Thoracic aorta (tissue), 2 donors: ENCODE measurements around the gene EPN1. TPM values are rescaled to one million over a fixed set of nuclear protein-coding genes. Genes with fewer than 3 reads are reported as not detected.

ENCODE experiments used
- ATAC-seq: fragments of 150-250 bp; one replicate; pipeline ENCODE4 v1.8.0; 2017; ENCODE audit warnings: low read depth; ENCODE audit not compliant: insufficient number of reproducible peaks, low FRiP score
- DNase-seq: peaks from one replicate; pipeline ENCODE4 v3.0.0-alpha.2; 2020; ENCODE audit warnings: low spot score
- H3K27ac ChIP-seq, 2 donors: fragments of 200-600 bp; sonication (generic); 1 replicate in 1 of 2; 2 replicates in 1 of 2; pipeline ENCODE4 v1.5.1; 2016; ENCODE audit warnings: mild to moderate bottlenecking in 2 of 2, moderate library complexity in 2 of 2
- H3K27me3 ChIP-seq: fragments of 200-600 bp; sonication (generic); replicated peaks from 2 replicates; pipeline ENCODE4 v1.6.0; 2016; ENCODE audit warnings: mild to moderate bottlenecking; ENCODE audit not compliant: insufficient read depth
- H3K36me3 ChIP-seq: fragments of 200-600 bp; sonication (generic); one replicate; pipeline ENCODE4 v1.5.1; 2016
- H3K4me1 ChIP-seq, 2 donors: fragments of 200-600 bp; sonication (generic); 1 replicate in 1 of 2; 2 replicates in 1 of 2; pipeline versions ENCODE4 v1.5.1 to v1.6.0; 2016; ENCODE audit warnings: low read depth in 2 of 2, mild to moderate bottlenecking in 1 of 2; ENCODE audit not compliant: control insufficient read depth in 1 of 2
- H3K4me3 ChIP-seq: fragments of 200-600 bp; sonication (generic); 2 replicates; pipeline ENCODE4 v1.5.1; 2016; ENCODE audit warnings: mild to moderate bottlenecking
- H3K9me3 ChIP-seq: fragments of 200-600 bp; sonication (generic); 2 replicates; pipeline ENCODE4 v1.5.1; 2016
- total RNA-seq, 2 donors: library from RNA; depleted of rRNA; stranded (reverse); fragments of >200 nt; gene quantifications; one replicate each; pipeline versions ENCODE4 v1.1.0 to v1.2.3, GENCODE V29; 2016
- TF ChIP-seq, protein P1 (sequence below): fragments of 200-600 bp; sonication (generic); IDR thresholded peaks from one replicate; pipeline ENCODE4 v1.5.1; 2019; ENCODE audit warnings: antibody characterized with exemption

Gene EPN1
- total RNA-seq, 2 donors from 2014 or later: 91.3 to 93.5 TPM

- TF ChIP-seq, protein P1, sequence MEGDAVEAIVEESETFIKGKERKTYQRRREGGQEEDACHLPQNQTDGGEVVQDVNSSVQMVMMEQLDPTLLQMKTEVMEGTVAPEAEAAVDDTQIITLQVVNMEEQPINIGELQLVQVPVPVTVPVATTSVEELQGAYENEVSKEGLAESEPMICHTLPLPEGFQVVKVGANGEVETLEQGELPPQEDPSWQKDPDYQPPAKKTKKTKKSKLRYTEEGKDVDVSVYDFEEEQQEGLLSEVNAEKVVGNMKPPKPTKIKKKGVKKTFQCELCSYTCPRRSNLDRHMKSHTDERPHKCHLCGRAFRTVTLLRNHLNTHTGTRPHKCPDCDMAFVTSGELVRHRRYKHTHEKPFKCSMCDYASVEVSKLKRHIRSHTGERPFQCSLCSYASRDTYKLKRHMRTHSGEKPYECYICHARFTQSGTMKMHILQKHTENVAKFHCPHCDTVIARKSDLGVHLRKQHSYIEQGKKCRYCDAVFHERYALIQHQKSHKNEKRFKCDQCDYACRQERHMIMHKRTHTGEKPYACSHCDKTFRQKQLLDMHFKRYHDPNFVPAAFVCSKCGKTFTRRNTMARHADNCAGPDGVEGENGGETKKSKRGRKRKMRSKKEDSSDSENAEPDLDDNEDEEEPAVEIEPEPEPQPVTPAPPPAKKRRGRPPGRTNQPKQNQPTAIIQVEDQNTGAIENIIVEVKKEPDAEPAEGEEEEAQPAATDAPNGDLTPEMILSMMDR: no peak
- no peaks in the 10 kb centered on the region for H3K9me3 ChIP-seq
- no peak for ATAC-seq
- no peaks in the 10 kb centered on the region for H3K27me3 ChIP-seq
- H3K36me3 ChIP-seq: peaks cover 4% of the 10 kb centered on the region
- H3K4me3 ChIP-seq: peak overlapping the region; percentile 100
- peak overlapping the region; percentile 100 for H3K27ac ChIP-seq
- DNase-seq: no peak
- H3K4me1 ChIP-seq: peaks cover 44 to 58% of the 10 kb centered on the region in 2 donors
Measured at GRCh38 chr19:55635856-55636440, 39.1 kb upstream of the EPN1 start.

DNA sequence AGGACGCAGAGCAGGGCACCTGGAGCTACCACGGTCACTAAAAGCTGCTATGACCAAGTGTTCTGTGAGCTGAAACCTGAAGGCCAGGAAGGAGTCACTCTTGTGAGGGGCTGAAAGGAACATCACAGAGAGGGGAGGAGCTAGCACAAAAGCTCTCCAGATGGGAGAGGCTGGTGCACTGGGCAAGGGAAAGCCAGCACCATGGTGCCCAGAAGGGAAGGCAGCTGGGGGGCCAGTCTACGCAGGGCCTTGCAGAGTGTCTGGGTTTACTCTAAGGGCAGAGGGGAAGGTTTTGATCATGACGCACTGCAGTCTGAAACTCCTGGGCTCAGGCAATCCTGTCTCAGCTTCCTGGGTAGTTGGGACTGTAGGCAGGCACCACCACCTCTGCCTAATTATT, 38.3 kb upstream of the EPN1 start:
- H3K9me3 ChIP-seq: no peaks in the 10 kb centered on the region
- peak overlapping the region; percentile 100 for H3K4me3 ChIP-seq
- H3K27me3 ChIP-seq: no peaks in the 10 kb centered on the region
- no peak for DNase-seq
- ATAC-seq: no peak
- H3K36me3 ChIP-seq: peaks cover 4% of the 10 kb centered on the region
- peak overlapping the region in 1 of 2 donors; percentile 100 for H3K27ac ChIP-seq
- TF ChIP-seq, protein P1: no peak
- peaks cover 48 to 58% of the 10 kb centered on the region in 2 donors for H3K4me1 ChIP-seq

- Histone ChIP-seq H3K27me3 (no peaks in the 10 kb centered on the region), H3K9me3 (no peaks in the 10 kb centered on the region), H3K27ac (no peak overlapping the region), H3K4me1 (peaks cover 53 to 60% of the 10 kb centered on the region in 2 donors), H3K4me3 (no peak overlapping the region), H3K36me3 (peaks cover 4% of the 10 kb centered on the region)
- DNase-seq (no peak), ATAC-seq (no peak)
- TF ChIP-seq, protein P1: no peak
Measured at GRCh38 chr19:55637534-55637933, 37.5 kb upstream of the EPN1 start.

DNA sequence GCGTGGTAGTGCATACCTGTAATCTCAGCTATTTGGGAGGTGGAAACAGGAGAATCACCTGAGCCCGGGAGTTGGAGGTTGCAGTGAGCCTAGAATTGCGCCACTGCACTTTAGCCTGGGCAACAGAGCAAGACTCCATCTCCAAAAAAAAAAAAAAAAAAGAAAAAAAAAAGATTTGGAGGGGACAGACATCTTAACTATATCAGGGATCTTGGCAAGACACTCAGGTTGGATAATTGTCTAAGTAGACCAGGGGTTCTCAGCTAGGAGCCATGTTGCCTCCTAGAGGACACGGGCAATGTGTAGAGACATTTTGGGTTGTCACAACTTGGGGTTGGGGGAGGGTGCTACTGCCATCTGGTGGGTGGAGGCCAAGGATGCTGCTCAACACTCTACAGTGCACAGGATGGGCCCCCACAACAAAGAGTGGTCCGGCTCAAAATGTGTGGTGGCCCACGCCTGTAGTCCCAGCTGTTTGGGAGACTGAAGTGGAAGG, 36.1 kb upstream of the EPN1 start:
- TF ChIP-seq, protein P1: peak; percentile 11
- no peaks in the 10 kb centered on the region for H3K27me3 ChIP-seq
- peaks cover 60 to 65% of the 10 kb centered on the region in 2 donors for H3K4me1 ChIP-seq
- H3K36me3 ChIP-seq: peaks cover 4% of the 10 kb centered on the region
- no peak overlapping the region for H3K4me3 ChIP-seq
- H3K9me3 ChIP-seq: no peaks in the 10 kb centered on the region
- no peak for ATAC-seq
- no peak for DNase-seq
- no peak overlapping the region for H3K27ac ChIP-seq

DNA sequence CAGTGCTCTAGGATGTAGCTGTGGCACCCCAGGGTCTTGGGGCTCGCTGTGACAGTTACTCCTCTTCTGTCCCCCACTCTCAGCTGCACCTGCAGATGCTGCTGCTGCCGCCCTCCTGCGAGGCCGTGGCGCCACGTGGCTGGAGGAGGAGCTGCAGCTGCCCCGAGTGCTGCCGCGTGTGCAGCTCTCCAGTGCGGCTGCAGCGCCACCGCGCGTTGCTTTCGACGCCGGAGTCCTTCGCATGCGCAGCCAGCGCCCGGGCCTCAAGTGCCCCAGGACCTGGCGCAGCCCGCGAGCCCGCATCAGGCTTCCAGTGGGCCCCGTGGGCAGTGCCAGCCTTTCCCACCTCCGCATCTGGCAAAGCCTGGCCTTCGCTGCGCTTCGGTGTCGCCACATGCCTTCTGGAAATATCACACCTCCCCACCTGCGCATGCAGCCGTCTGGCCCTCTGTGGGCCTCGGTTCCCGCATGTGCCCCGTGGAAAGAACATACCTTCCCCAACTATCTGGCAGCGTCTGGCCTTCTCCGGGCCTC, 34.9 kb upstream of the EPN1 start:
- Histone ChIP-seq H3K9me3 (no peaks in the 10 kb centered on the region), H3K27me3 (no peaks in the 10 kb centered on the region), H3K36me3 (peaks cover 6% of the 10 kb centered on the region), H3K4me1 (peaks cover 64 to 71% of the 10 kb centered on the region in 2 donors), H3K27ac (peak overlapping the region; percentile 89 to 92), H3K4me3 (peak overlapping the region; percentile 96)
- TF ChIP-seq, protein P1: peak; percentile 52
- DNase-seq (no peak), ATAC-seq (no peak)
